Peyer's patch (tissue), 4 donors: ENCODE measurements around the gene LSM4.

Experiments used
- CTCF ChIP-seq, 6 experiments: fragments of 450-650 bp in 4 of 6; fragments of 200-600 bp in 2 of 6; sonication (generic) in 1 of 6; IDR thresholded peaks; one replicate each; pipeline ENCODE4 v1.5.1; 2017 to 2019; ENCODE audit warnings: antibody characterized with exemption in 6 of 6, mild to moderate bottlenecking in 3 of 6, moderate library complexity in 1 of 6
- POLR2A ChIP-seq, 2 donors: fragments of 450-650 bp; IDR thresholded peaks; one replicate each; pipeline ENCODE4 v1.5.1; 2017; ENCODE audit warnings: antibody characterized with exemption in 2 of 2, mild to moderate bottlenecking in 2 of 2, moderate library complexity in 2 of 2

DNA sequence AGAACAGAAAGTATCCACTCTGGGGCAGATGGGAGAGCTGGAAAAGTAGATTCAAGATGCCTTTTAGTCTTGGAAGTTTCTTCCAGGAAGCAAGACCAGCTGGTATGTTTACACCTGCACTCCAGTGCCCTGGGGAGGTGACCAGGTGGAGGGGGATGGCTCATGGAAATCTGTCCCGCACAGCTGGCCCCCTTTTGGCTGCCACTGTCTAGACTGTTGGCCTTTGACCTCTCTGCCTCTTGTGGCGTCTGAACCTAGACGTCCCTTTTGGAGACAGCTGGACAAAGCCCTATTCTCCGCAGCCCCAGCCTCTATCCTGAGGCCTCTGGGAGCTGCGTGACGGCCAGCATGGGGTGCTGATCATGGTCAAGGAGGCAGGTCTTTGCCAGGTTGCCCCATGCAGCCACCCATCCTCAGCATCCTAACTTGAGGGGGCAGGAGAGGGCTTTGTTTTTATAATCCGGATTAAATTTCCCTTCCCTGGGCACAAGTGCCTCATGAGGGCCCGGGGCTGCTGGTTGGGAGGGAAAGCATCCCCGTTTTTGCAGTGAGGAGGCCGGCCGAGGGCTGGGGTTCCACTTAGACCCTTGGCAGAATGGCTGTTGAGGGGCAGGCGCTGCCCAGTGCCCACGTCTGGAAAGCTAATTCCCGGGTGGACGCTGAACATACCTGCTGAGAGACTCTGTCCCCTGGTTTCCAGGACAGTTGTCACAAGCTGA is 45.8 kb upstream of the LSM4 start:
- TF ChIP-seq CTCF (IDR thresholded peaks at IDR 0.05) (no peak), POLR2A (IDR thresholded peaks at IDR 0.05) (no peak)
